H9 (cell line): ENCODE results near the gene CHST15. TPM values are rescaled to one million over a fixed set of nuclear protein-coding genes. Genes with fewer than 3 reads are reported as not detected.

Experiments used
- DNase-seq: peaks from one replicate; pipeline ENCODE4 v3.0.0-alpha.2; 2017
- H2AFZ ChIP-seq: one replicate; pipeline ENCODE4 v1.6.1; 2013; ENCODE audit warnings: mild to moderate bottlenecking, low read length, control low read depth, moderate library complexity
- H2AK5ac ChIP-seq: 2 replicates; pipeline ENCODE4 v1.6.1; 2013; ENCODE audit warnings: low read length, control low read depth, mixed read lengths; ENCODE audit not compliant: insufficient read length
- H2BK120ac ChIP-seq: one replicate; pipeline ENCODE4 v1.6.1; 2013; ENCODE audit warnings: low read depth, mild to moderate bottlenecking, low read length, control low read depth, inconsistent platforms; ENCODE audit not compliant: poor library complexity, severe bottlenecking
- H2BK12ac ChIP-seq: 2 replicates; pipeline ENCODE4 v1.6.1; 2013; ENCODE audit warnings: low read length, control low read depth, mixed read lengths, low read depth; ENCODE audit not compliant: insufficient read length
- H2BK15ac ChIP-seq: 2 replicates; pipeline ENCODE4 v1.6.1; 2013; ENCODE audit warnings: low read depth, low read length, control low read depth
- H2BK20ac ChIP-seq: one replicate; pipeline ENCODE4 v1.6.1; 2013; ENCODE audit warnings: low read depth, mild to moderate bottlenecking, low read length, control low read depth, inconsistent platforms; ENCODE audit not compliant: poor library complexity, severe bottlenecking
- H2BK5ac ChIP-seq: 2 replicates; pipeline ENCODE4 v1.6.1; 2013; ENCODE audit warnings: low read length, control low read depth, mixed read lengths; ENCODE audit not compliant: insufficient read length
- H3K14ac ChIP-seq: 2 replicates; pipeline ENCODE4 v1.6.1; 2013; ENCODE audit warnings: low read length, control low read depth; ENCODE audit not compliant: insufficient read depth
- H3K18ac ChIP-seq: 2 replicates; pipeline ENCODE4 v1.6.1; 2013; ENCODE audit warnings: low read depth, mild to moderate bottlenecking, mixed read lengths, low read length, control low read depth; ENCODE audit not compliant: insufficient read length
- H3K23ac ChIP-seq: 2 replicates; pipeline ENCODE4 v1.6.1; 2013; ENCODE audit warnings: low read length, control low read depth, mixed read lengths, low read depth; ENCODE audit not compliant: insufficient read length
- H3K23me2 ChIP-seq: 2 replicates; pipeline ENCODE4 v1.6.1; 2013; ENCODE audit warnings: low read depth, mild to moderate bottlenecking, mixed read lengths, low read length, control low read depth; ENCODE audit not compliant: insufficient read length, poor library complexity, severe bottlenecking
- H3K27ac ChIP-seq: 2 replicates; pipeline ENCODE4 v1.5.1; 2013; ENCODE audit warnings: low read length, control low read depth, mixed read lengths, low read depth; ENCODE audit not compliant: insufficient read length
- H3K27me3 ChIP-seq: 2 replicates; pipeline ENCODE4 v1.6.1; 2013; ENCODE audit warnings: low read length, control low read depth, inconsistent platforms; ENCODE audit not compliant: insufficient read depth
- H3K4ac ChIP-seq: 2 replicates; pipeline ENCODE4 v1.6.1; 2013; ENCODE audit warnings: low read depth, mild to moderate bottlenecking, control low read depth, inconsistent platforms, low read length, moderate library complexity
- H3K4me1 ChIP-seq: 2 replicates; pipeline ENCODE4 v1.6.1; 2013; ENCODE audit warnings: low read length, control low read depth, inconsistent platforms; ENCODE audit not compliant: insufficient read depth
- H3K4me2 ChIP-seq: 2 replicates; pipeline ENCODE4 v1.6.1; 2013; ENCODE audit warnings: low read length, control low read depth, mixed read lengths; ENCODE audit not compliant: insufficient read length, insufficient read depth
- H3K56ac ChIP-seq: 2 replicates; pipeline ENCODE4 v1.6.1; 2013; ENCODE audit warnings: low read depth, mild to moderate bottlenecking, mixed read lengths, low read length, control low read depth; ENCODE audit not compliant: insufficient read length
- H3K79me1 ChIP-seq: 2 replicates; pipeline ENCODE4 v1.6.1; 2013; ENCODE audit warnings: low read depth, mild to moderate bottlenecking, moderate library complexity, low read length, control low read depth, inconsistent platforms; ENCODE audit not compliant: insufficient read depth, poor library complexity, severe bottlenecking
- H3K79me2 ChIP-seq: 2 replicates; pipeline ENCODE4 v1.6.1; 2013; ENCODE audit warnings: low read length, control low read depth, inconsistent platforms; ENCODE audit not compliant: insufficient read depth
- H3K9ac ChIP-seq: 2 replicates; pipeline ENCODE4 v1.6.1; 2013; ENCODE audit warnings: low read length, control low read depth, mixed read lengths; ENCODE audit not compliant: insufficient read length; ENCODE audit errors: extremely low read depth
- H3K9me3 ChIP-seq: one replicate; pipeline ENCODE4 v1.6.1; 2013; ENCODE audit warnings: low read depth, low read length, inconsistent platforms; ENCODE audit not compliant: control insufficient read depth
- H3T11ph ChIP-seq: one replicate; pipeline ENCODE4 v1.6.1; 2013; ENCODE audit warnings: mild to moderate bottlenecking, low read length, control low read depth, inconsistent platforms
- H4K20me1 ChIP-seq: one replicate; pipeline ENCODE4 v1.6.1; 2013; ENCODE audit not compliant: control insufficient read depth, insufficient read length, insufficient read depth
- H4K5ac ChIP-seq: 2 replicates; pipeline ENCODE4 v1.6.1; 2013; ENCODE audit warnings: low read depth, mild to moderate bottlenecking, mixed read lengths, low read length, control low read depth; ENCODE audit not compliant: insufficient read length
- H4K8ac ChIP-seq: replicated peaks from 2 replicates; pipeline ENCODE4 v1.6.1; 2013; ENCODE audit warnings: low read length, control low read depth, mixed read lengths, low read depth; ENCODE audit not compliant: insufficient read length
- H4K91ac ChIP-seq: 2 replicates; pipeline ENCODE4 v1.6.1; 2013; ENCODE audit warnings: low read depth, mild to moderate bottlenecking, moderate library complexity, mixed read lengths, low read length, control low read depth; ENCODE audit not compliant: insufficient read length
- H3K27ac Mint-ChIP-seq, 3 experiments: 2 replicates in 2 of 3; 3 replicates in 1 of 3; pipeline ENCODE4 v1.8.0; 2020 to 2021; ENCODE audit warnings: mixed read lengths in 3 of 3, mild to moderate bottlenecking in 1 of 3, moderate library complexity in 1 of 3
- H3K27me3 Mint-ChIP-seq: 2 replicates; pipeline ENCODE4 v1.8.0; 2021; ENCODE audit warnings: low read depth, mild to moderate bottlenecking, moderate library complexity, mixed read lengths
- H3K36me3 Mint-ChIP-seq, 3 experiments: 2 replicates in 2 of 3; 3 replicates in 1 of 3; pipeline ENCODE4 v1.8.0; 2020 to 2021; ENCODE audit warnings: low read depth in 3 of 3, mixed read lengths in 3 of 3; ENCODE audit not compliant: insufficient read depth in 1 of 3
- H3K4me1 Mint-ChIP-seq, 2 experiments: 2 replicates each; pipeline ENCODE4 v1.8.0; 2020; ENCODE audit warnings: mixed read lengths in 2 of 2
- H3K4me3 Mint-ChIP-seq, 2 experiments: 2 replicates in 1 of 2; 3 replicates in 1 of 2; pipeline ENCODE4 v1.8.0; 2020 to 2021; ENCODE audit warnings: mild to moderate bottlenecking in 2 of 2, mixed read lengths in 2 of 2, moderate library complexity in 1 of 2
- H3K9me3 Mint-ChIP-seq, 2 experiments: 2 replicates in 1 of 2; 3 replicates in 1 of 2; pipeline ENCODE4 v1.8.0; 2020; ENCODE audit warnings: mild to moderate bottlenecking in 2 of 2, mixed read lengths in 2 of 2, moderate library complexity in 1 of 2
- WGBS: extraction: QIAGEN DNeasy Blood & Tissue Kit; methylation state at CpG from one replicate; pipeline ENCODE4 v1.1.7; 2013; ENCODE audit warnings: missing lambda C conversion rate, low lambda C conversion rate, mixed read lengths; ENCODE audit not compliant: insufficient read length; ENCODE audit errors: extremely low coverage; 5-methylcytosine and 5-hydroxymethylcytosine counted together
- total RNA-seq: library from RNA; stranded (reverse); gene quantifications from 2 replicates; pipeline ENCODE4 v1.2.1, GENCODE V29; 2021
- TF ChIP-seq, protein P1 (sequence below): fragments of 200-600 bp; sonication (generic); conservative IDR thresholded peaks from 3 replicates; pipeline ENCODE4 v1.8.0; 2021; ENCODE audit warnings: antibody characterized with exemption, mild to moderate bottlenecking

Gene CHST15
- total RNA-seq, 1 experiment from 2014 or later = 8.7 TPM

DNA sequence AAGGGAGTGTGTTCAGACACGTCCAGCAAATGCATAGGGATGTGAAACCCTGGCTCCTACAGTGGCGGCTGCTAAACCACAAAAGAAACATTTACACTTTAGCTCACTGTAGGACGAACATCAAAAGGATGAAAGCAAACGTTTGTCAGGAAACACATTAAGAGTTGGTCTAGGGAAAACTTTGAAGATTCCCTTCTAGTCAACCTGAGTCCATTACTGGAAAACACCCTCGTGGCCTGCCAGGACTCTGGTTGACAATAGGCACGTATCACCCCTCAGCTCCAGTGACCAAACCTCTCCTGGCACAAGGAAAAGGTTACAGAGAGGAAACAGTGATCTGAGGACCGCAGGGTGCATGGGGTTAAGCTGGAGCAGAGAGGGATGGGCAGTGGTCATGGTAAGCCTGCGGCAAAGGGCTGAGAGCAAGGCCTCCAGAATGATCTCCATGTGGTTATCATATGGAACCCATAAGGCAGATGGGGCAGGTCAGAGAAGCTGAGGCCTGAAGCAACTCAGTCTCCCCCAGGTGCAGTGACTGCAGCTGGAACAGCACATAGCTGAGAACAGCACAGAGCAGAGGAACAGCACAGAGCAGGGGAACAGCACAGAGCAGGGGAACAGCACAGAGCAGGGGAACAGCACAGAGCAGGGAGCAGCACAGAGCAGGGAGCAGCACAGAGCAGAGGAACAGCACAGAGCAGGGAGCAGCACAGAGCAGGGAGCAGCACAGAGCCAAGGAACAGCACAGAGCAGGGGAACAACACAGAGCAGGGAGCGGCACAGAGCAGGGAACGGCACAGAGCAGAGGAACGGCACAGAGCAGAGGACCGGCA, 49.9 kb downstream of the CHST15 start:
- no peaks in the 10 kb centered on the region for H3K79me1 ChIP-seq
- no peak overlapping the region for H3K27ac ChIP-seq
- H2AK5ac ChIP-seq = no peak overlapping the region
- H3K79me2 ChIP-seq = no peaks in the 10 kb centered on the region
- H3K23ac ChIP-seq = no peak overlapping the region
- H4K5ac ChIP-seq = no peak overlapping the region
- no peak overlapping the region for H3K18ac ChIP-seq
- H3K4me1 ChIP-seq = no peaks in the 10 kb centered on the region
- no peak overlapping the region for H2BK15ac ChIP-seq
- no peaks in the 10 kb centered on the region for H3K9me3 ChIP-seq
- no peaks in the 10 kb centered on the region for H4K20me1 ChIP-seq
- Mint-ChIP-seq H3K36me3 (peaks cover 0 to 7% (median 3%) of the 10 kb centered on the region in 3 experiments; a peak in 3 of 7 replicates), H3K27ac (no peak overlapping the region; a peak in 3 of 7 replicates), H3K4me3 (no peak overlapping the region), H3K27me3 (peaks cover 5% of the 10 kb centered on the region; the same call in 1 of the 2 replicates), H3K9me3 (no peaks in the 10 kb centered on the region; a peak in 2 of 5 replicates), H3K4me1 (peaks cover 9 to 16% of the 10 kb centered on the region in 2 experiments)
- no peak overlapping the region for H3K4me2 ChIP-seq
- no peak overlapping the region for H2BK20ac ChIP-seq
- no peak overlapping the region for H3K14ac ChIP-seq
- H3K27me3 ChIP-seq = no peaks in the 10 kb centered on the region
- H3T11ph ChIP-seq = no peak overlapping the region
- no peak overlapping the region for H2BK5ac ChIP-seq
- H3K23me2 ChIP-seq = no peaks in the 10 kb centered on the region
- no peak overlapping the region for H2BK12ac ChIP-seq
- no peak overlapping the region for H2AFZ ChIP-seq
- TF ChIP-seq, protein P1, sequence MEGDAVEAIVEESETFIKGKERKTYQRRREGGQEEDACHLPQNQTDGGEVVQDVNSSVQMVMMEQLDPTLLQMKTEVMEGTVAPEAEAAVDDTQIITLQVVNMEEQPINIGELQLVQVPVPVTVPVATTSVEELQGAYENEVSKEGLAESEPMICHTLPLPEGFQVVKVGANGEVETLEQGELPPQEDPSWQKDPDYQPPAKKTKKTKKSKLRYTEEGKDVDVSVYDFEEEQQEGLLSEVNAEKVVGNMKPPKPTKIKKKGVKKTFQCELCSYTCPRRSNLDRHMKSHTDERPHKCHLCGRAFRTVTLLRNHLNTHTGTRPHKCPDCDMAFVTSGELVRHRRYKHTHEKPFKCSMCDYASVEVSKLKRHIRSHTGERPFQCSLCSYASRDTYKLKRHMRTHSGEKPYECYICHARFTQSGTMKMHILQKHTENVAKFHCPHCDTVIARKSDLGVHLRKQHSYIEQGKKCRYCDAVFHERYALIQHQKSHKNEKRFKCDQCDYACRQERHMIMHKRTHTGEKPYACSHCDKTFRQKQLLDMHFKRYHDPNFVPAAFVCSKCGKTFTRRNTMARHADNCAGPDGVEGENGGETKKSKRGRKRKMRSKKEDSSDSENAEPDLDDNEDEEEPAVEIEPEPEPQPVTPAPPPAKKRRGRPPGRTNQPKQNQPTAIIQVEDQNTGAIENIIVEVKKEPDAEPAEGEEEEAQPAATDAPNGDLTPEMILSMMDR = no peak
- H4K8ac ChIP-seq = no peak overlapping the region
- H4K91ac ChIP-seq = no peak overlapping the region
- H3K56ac ChIP-seq = no peak overlapping the region
- no peak overlapping the region for H3K4ac ChIP-seq
- no peak overlapping the region for H3K9ac ChIP-seq
- DNase-seq = no peak
- H2BK120ac ChIP-seq = no peak overlapping the region
- no CpG with 5 or more reads among the region's 12 CpGs for WGBS
